Lower leg skin (tissue), 3 donors: Measurements from ENCODE around the gene MYBPC1.

Source experiments
- CTCF ChIP-seq, 3 donors: fragments of 450-650 bp; IDR thresholded peaks; one replicate each; pipeline ENCODE4 v1.5.1; 2016; ENCODE audit warnings: antibody characterized with exemption in 3 of 3, mild to moderate bottlenecking in 3 of 3, moderate library complexity in 2 of 3
- POLR2A ChIP-seq, 2 donors: fragments of 450-650 bp; IDR thresholded peaks; one replicate each; pipeline ENCODE4 v1.6.1; 2016 to 2017; ENCODE audit warnings: antibody characterized with exemption in 2 of 2, mild to moderate bottlenecking in 1 of 2, moderate library complexity in 1 of 2

DNA sequence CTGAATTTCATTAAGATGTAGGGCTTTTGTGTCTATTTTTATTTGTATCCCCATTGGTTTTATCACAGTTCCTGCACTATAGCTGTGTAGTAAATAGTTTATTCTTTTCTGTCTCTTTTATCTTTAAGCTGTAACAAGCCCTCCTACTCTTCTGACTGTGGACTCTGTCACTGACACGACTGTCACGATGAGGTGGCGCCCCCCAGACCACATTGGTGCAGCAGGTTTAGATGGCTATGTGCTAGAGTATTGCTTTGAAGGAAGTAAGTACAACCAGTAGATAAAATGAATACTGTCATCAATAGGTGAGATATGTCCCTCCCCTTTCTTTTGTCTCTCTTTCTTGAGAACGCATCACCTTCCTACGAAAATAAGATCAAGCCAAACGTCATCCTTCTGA, 68.5 kb downstream of the MYBPC1 start:
- TF ChIP-seq CTCF (IDR thresholded peaks at IDR 0.05) (no peak), POLR2A (IDR thresholded peaks at IDR 0.05) (no peak)
